ENCODE results near the gene FAM131B. TPM values are rescaled to one million over a fixed set of nuclear protein-coding genes. Genes with fewer than 3 reads are reported as not detected.

The FAM131B gene
- total and polyA plus RNA-seq, 9 of the 15 experiments (the other 6 are each of a cell fraction or from before 2014, with no cell fraction given) = 0.03 to 0.04 TPM; not detected in 7

DNA sequence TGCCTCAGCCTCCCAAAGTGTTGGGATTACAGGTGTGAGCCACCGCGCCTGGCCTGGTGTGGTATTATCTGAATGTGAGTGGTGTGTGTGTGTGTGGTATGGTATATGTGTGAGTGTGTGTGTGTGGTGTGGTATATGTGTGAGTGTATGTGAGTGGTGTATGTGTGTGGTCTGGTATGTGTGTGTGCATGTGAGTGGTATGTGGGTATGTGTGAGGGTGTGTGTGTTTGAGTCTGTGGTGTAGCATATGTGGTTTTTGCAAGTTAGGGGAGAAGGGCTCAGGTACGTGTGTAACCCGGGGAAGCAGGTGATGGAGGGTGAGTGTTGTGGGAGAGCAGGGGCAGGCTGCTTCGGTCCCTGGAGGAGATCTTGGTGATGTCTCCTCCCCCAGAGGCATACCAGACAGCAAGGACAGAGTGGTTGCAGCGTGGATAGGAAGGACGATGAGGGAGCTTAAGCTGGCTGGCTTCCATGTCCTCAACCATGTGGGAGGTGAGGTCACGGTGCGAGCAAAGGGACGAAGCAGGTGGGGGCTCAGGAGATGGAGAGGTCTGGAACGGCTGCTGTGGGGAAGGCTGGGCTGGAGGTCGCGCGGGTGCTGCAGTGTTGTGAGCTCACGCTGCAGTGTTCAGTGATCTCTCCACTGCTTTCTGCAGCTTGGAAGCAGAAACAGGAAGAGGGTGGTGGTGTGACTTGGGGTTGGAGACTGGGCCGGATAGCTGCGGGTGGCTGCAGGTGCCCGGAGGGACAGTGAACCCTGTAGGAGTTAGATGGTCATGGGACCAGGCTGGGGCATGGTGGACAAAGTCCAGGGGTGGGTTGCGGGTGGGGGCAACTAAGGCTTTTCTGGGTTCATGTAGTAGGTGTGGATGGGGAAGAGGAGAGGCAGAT, 23.6 kb upstream of the FAM131B start (continued):
- TF ChIP-seq SIN3A (IDR thresholded peaks at IDR 0.05; ENCODE audit: borderline replicate concordance in 2 of 2, control insufficient read depth in 1 of 2, low read depth in 2 of 2, low read length in 2 of 2) (no peak), TAF1 (IDR thresholded peaks at IDR 0.05; ENCODE audit: control insufficient read depth, extremely low read depth, insufficient read depth, low read length, severe bottlenecking) (no peak), U2AF1 (optimal IDR thresholded peaks at IDR 0.05; ENCODE audit: low read depth, low read length) (no peak), HNRNPLL (IDR thresholded peaks at IDR 0.05; ENCODE audit: low read depth, low read length, poor library complexity, severe bottlenecking) (no peak), RBM22 (IDR thresholded peaks at IDR 0.05; ENCODE audit: low read depth, low read length, poor library complexity, severe bottlenecking) (peak; percentile 38), ZNF316 (IDR thresholded peaks at IDR 0.05) (no peak), KDM5B (IDR thresholded peaks at IDR 0.05; ENCODE audit: insufficient replicate concordance, low read depth, low read length) (no peak), ZNF76 (CRISPR knock-in tag; IDR thresholded peaks at IDR 0.05; ENCODE audit: borderline replicate concordance) (no peak), LARP7 (IDR thresholded peaks at IDR 0.05) (peak; percentile 87; the same call in 1 of the 2 replicates), ZNF217 (CRISPR knock-in tag; IDR thresholded peaks at IDR 0.05) (no peak), NBN (IDR thresholded peaks at IDR 0.05; ENCODE audit: low read depth) (no peak), SMARCA5 (IDR thresholded peaks at IDR 0.05) (peak; percentile 76; the same call in 1 of the 2 replicates), ZNF707 (CRISPR knock-in tag; conservative IDR thresholded peaks at IDR 0.05) (no peak), GABPA (tag; conservative IDR thresholded peaks at IDR 0.05; ENCODE audit: low read depth) (no peak), POLR2G (IDR thresholded peaks at IDR 0.05; ENCODE audit: low read depth, low read length) (peak; percentile 62; the same call in 1 of the 2 replicates), ZC3H8 (IDR thresholded peaks at IDR 0.05) (0 out of 2 replicates have a peak, but pooled peaks have one; percentile 57), ZNF561 (CRISPR knock-in tag; conservative IDR thresholded peaks at IDR 0.05) (no peak), MYBL2 (IDR thresholded peaks at IDR 0.05; ENCODE audit: low read depth) (no peak; the same call in 1 of the 2 replicates), MYBL2 (CRISPR knock-in tag; IDR thresholded peaks at IDR 0.05; ENCODE audit: borderline replicate concordance) (no peak), ZNF778 (CRISPR knock-in tag; IDR thresholded peaks at IDR 0.05) (no peak), SREBF1 (IDR thresholded peaks at IDR 0.05; ENCODE audit: borderline replicate concordance, low read depth, low read length) (no peak), NELFE (IDR thresholded peaks at IDR 0.05; ENCODE audit: insufficient read depth, insufficient read length) (no peak), EZH2 (IDR thresholded peaks at IDR 0.05; ENCODE audit: borderline replicate concordance, low read depth, low read length) (no peak), POLR2AphosphoS5 (IDR thresholded peaks at IDR 0.05; ENCODE audit: control insufficient read depth, insufficient read depth, low read depth, low read length) (0 out of 2 replicates have a peak, but pooled peaks have one; percentile 16), NFIC (IDR thresholded peaks at IDR 0.05) (0 out of 2 replicates have a peak, but pooled peaks have one; percentile 27), PHB2 (IDR thresholded peaks at IDR 0.05; ENCODE audit: low read depth) (peak; percentile 46; the same call in 1 of the 2 replicates), SP1 (CRISPR knock-in tag; IDR thresholded peaks at IDR 0.05) (no peak), ZEB2 (IDR thresholded peaks at IDR 0.05) (no peak), ZNF124 (CRISPR knock-in tag; IDR thresholded peaks at IDR 0.05) (no peak)
- TF ChIP-seq, protein P1, sequence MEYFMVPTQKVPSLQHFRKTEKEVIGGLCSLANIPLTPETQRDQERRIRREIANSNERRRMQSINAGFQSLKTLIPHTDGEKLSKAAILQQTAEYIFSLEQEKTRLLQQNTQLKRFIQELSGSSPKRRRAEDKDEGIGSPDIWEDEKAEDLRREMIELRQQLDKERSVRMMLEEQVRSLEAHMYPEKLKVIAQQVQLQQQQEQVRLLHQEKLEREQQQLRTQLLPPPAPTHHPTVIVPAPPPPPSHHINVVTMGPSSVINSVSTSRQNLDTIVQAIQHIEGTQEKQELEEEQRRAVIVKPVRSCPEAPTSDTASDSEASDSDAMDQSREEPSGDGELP (CRISPR knock-in tag; IDR thresholded peaks at IDR 0.05; ENCODE audit: borderline replicate concordance) = no peak
